ENCODE data around the gene CFAP90.

The CFAP90 gene

DNA sequence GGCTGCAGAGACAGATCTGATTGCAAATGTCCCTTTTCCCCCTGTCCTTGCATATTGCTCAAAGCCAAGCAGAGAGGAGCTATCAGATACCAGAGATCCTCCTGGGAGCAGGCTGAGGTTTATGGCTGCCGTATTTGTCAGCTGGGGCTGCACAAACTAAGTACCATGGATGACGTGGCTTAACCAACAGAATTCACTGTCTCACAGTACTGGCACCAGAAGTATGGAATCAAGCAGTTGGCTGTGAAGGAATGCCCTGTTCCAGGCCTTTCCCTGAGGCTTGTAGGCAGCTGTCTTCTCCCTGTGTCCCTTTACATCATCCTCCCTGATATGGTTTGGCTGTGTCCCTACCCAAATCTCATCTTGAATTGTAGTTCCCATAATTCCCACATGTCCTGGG, 2.6 kb downstream of the CFAP90 start:
- Histone ChIP-seq H3K4me3 (ENCODE audit: low read depth, low read length) (no peak overlapping the region), H3K27me3 (replicated peaks) (peaks cover 5% of the 10 kb centered on the region), H3K27ac (no peak overlapping the region), H3K36me3 (replicated peaks) (no peaks in the 10 kb centered on the region)
- TF ChIP-seq, protein P1, sequence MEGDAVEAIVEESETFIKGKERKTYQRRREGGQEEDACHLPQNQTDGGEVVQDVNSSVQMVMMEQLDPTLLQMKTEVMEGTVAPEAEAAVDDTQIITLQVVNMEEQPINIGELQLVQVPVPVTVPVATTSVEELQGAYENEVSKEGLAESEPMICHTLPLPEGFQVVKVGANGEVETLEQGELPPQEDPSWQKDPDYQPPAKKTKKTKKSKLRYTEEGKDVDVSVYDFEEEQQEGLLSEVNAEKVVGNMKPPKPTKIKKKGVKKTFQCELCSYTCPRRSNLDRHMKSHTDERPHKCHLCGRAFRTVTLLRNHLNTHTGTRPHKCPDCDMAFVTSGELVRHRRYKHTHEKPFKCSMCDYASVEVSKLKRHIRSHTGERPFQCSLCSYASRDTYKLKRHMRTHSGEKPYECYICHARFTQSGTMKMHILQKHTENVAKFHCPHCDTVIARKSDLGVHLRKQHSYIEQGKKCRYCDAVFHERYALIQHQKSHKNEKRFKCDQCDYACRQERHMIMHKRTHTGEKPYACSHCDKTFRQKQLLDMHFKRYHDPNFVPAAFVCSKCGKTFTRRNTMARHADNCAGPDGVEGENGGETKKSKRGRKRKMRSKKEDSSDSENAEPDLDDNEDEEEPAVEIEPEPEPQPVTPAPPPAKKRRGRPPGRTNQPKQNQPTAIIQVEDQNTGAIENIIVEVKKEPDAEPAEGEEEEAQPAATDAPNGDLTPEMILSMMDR (IDR thresholded peaks at IDR 0.05; ENCODE audit: low read depth, low read length, missing control alignments) = no peak
- in situ Hi-C loops (cut with HindIII; ENCODE audit: low pct_ligation_motif_present, low sequenced_read_pairs) = no loop called here
- no peak for DNase-seq

GRCh38 chr5:7846327-7846726, 4.6 kb downstream of the CFAP90 start:
- Histone ChIP-seq H3K27me3 (replicated peaks) (peaks cover 5% of the 10 kb centered on the region), H3K4me3 (ENCODE audit: low read depth, low read length) (no peak overlapping the region), H3K36me3 (replicated peaks) (no peaks in the 10 kb centered on the region), H3K27ac (no peak overlapping the region)
- TF ChIP-seq, protein P1 (IDR thresholded peaks at IDR 0.05; ENCODE audit: low read depth, low read length, missing control alignments) = no peak
- DNase-seq = no peak
- in situ Hi-C loops (cut with HindIII; ENCODE audit: low pct_ligation_motif_present, low sequenced_read_pairs) = no loop called here

DNA sequence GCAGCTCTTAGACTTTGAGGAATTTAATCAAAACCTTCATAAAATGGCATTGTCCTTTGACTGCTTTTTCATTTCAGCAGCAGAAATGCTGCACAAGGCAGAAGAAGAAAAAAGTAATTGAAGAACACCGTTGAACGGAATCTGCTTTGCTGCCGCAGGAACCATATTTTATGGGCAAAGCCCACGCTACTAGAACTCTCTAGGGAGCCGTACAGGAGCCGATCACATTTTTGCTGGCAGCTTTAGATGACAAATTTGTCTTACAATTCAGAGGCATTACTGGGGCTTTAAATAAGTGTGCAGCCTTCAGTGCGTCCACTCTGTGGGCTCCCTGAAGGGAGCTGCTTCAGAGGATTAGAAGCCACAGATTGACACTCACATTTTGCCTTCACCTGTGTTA, 5.4 kb downstream of the CFAP90 start:
- no peak for DNase-seq
- Histone ChIP-seq H3K4me3 (ENCODE audit: low read depth, low read length) (no peak overlapping the region), H3K36me3 (replicated peaks) (no peaks in the 10 kb centered on the region), H3K27me3 (replicated peaks) (peaks cover 5% of the 10 kb centered on the region), H3K27ac (no peak overlapping the region)
- in situ Hi-C loops (cut with HindIII; ENCODE audit: low pct_ligation_motif_present, low sequenced_read_pairs) = no loop called here
- TF ChIP-seq, protein P1 (IDR thresholded peaks at IDR 0.05; ENCODE audit: low read depth, low read length, missing control alignments) = no peak

GRCh38 chr5:7844901-7845300, 6.0 kb downstream of the CFAP90 start:
- TF ChIP-seq, protein P1 (IDR thresholded peaks at IDR 0.05; ENCODE audit: low read depth, low read length, missing control alignments) = no peak
- Histone ChIP-seq H3K27me3 (replicated peaks) (peaks cover 4% of the 10 kb centered on the region), H3K4me3 (ENCODE audit: low read depth, low read length) (no peak overlapping the region), H3K36me3 (replicated peaks) (no peaks in the 10 kb centered on the region), H3K27ac (no peak overlapping the region)
- in situ Hi-C loops (cut with HindIII; ENCODE audit: low pct_ligation_motif_present, low sequenced_read_pairs) = no loop called here
- DNase-seq = no peak

DNA sequence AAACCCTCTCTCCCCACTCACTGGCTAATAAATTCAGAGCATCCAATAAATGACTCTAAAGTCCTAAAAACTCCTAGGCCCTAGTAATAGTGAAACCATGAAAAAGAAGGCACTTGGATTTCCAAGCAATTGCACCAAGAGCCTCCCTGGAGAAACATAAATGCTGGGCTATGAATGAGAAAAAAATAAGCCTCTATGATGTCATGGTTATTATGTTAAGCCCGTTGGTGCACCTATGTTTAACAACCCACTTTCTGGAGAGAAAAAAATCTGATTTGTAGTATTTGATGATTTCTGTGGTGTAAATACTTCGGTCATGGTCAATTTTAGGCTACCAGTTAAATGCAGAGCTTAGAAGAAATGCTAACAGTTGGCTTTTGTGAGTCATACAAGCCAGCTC, 8.4 kb downstream of the CFAP90 start:
- in situ Hi-C loops (cut with HindIII; ENCODE audit: low pct_ligation_motif_present, low sequenced_read_pairs) = no loop called here
- Histone ChIP-seq H3K36me3 (replicated peaks) (no peaks in the 10 kb centered on the region), H3K27me3 (replicated peaks) (no peaks in the 10 kb centered on the region), H3K4me3 (ENCODE audit: low read depth, low read length) (no peak overlapping the region), H3K27ac (no peak overlapping the region)
- DNase-seq = no peak
- TF ChIP-seq, protein P1 (IDR thresholded peaks at IDR 0.05; ENCODE audit: low read depth, low read length, missing control alignments) = no peak

DNA sequence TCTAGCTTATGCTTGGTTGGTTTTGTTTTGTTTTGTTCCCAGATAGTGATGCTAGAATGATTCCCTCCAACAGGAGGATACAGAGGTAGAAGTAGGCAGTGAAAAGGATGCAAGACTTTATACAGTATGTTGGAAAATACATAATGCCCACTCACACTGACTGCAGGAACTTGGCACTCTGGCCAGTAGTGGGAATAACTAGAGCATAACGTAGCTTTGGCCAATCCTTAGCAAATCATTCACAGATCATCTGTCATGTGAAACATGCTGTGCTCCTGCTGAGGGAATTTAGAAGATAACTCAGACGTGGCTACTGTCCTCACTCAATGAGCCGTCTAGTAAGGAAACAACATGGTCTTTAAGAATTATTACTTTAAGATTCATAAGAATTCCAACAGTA, 13.5 kb downstream of the CFAP90 start:
- Histone ChIP-seq H3K36me3 (replicated peaks) (no peaks in the 10 kb centered on the region), H3K27me3 (replicated peaks) (no peaks in the 10 kb centered on the region), H3K4me3 (ENCODE audit: low read depth, low read length) (no peak overlapping the region), H3K27ac (no peak overlapping the region)
- TF ChIP-seq, protein P1 (IDR thresholded peaks at IDR 0.05; ENCODE audit: low read depth, low read length, missing control alignments) = no peak
- in situ Hi-C loops (cut with HindIII; ENCODE audit: low pct_ligation_motif_present, low sequenced_read_pairs) = no loop called here
- DNase-seq = no peak

All from brain microvascular endothelial cell (primary cell).